HepG2 (cell line): ENCODE measurements around the gene DNMT3A. TPM values are rescaled to one million over a fixed set of nuclear protein-coding genes. Genes with fewer than 3 reads are reported as not detected.

Experiments
- ATAC-seq: fragments of 200-7000 bp; cut with Tn5 transposase; 3 replicates; pipeline ENCODE4 v1.9.1; 2020; ENCODE audit warnings: mild to moderate bottlenecking, moderate library complexity
- BruUV-seq: library from RNA; stranded (reverse); fragments of 400-500 nt; replicated peaks from 2 replicates; lab custom pipeline; 2021; lab: Mats Ljungman, UMichigan
- CTCF ChIA-PET: fragments of 300-600 bp; formaldehyde crosslinking; extraction: SDS; loops from one replicate; lab custom pipeline; 2021; ENCODE audit warnings: low total read pairs, inconsistent platforms, low intra/inter-chr PET ratio; lab: Yijun Ruan, JAX
- POLR2A ChIA-PET: fragments of 350-600 bp; sonication (Branson Sonifier 250); formaldehyde crosslinking; loops from one replicate; lab custom pipeline; 2020; ENCODE audit warnings: antibody characterized with exemption, inconsistent platforms; lab: Yijun Ruan, JAX
- DNase-seq: peaks from one replicate; pipeline ENCODE4 v3.0.0-alpha.2; 2015; ENCODE audit warnings: low spot score
- FAIRE-seq: peaks from 3 replicates; lab custom pipeline; 2011; peaks lifted over from hg19 to GRCh38; lab: Jason Lieb, UNC
- H2AFZ ChIP-seq: one replicate; pipeline ENCODE4 v1.6.1; 2011; ENCODE audit warnings: low read length, inconsistent platforms
- H3K27ac ChIP-seq: fragments of 300-600 bp; 3 replicates; pipeline ENCODE4 v1.8.0; 2011; ENCODE audit warnings: mixed run types, mild to moderate bottlenecking, mixed read lengths, low read length, inconsistent platforms; ENCODE audit not compliant: insufficient read depth; ENCODE audit errors: extremely low read length
- H3K27me3 ChIP-seq, 2 experiments: fragments of 200-600 bp in 1 of 2; 2 replicates in 1 of 2; 3 replicates in 1 of 2; pipeline versions ENCODE4 v1.6.0 to v1.8.0; 2011; ENCODE audit warnings: low read length in 2 of 2, mild to moderate bottlenecking in 2 of 2, moderate library complexity in 2 of 2, inconsistent platforms in 1 of 2; ENCODE audit not compliant: insufficient read depth in 2 of 2, control insufficient read depth in 1 of 2
- H3K36me3 ChIP-seq, 2 experiments: fragments of 200-600 bp in 1 of 2; replicated peaks in 1 of 2; 2 replicates in 1 of 2; 3 replicates in 1 of 2; pipeline versions ENCODE4 v1.5.1 to v1.8.0; 2011; ENCODE audit warnings: low read length in 2 of 2, inconsistent platforms in 1 of 2; ENCODE audit not compliant: insufficient read depth in 2 of 2, control insufficient read depth in 1 of 2
- H3K4me1 ChIP-seq: 2 replicates; pipeline ENCODE4 v1.5.1; 2012; ENCODE audit warnings: low read length, inconsistent platforms; ENCODE audit not compliant: insufficient read depth
- H3K4me2 ChIP-seq: 2 replicates; pipeline ENCODE4 v1.6.0; 2011; ENCODE audit warnings: low read depth, low read length, inconsistent platforms
- H3K4me3 ChIP-seq, 3 experiments: fragments of 200-600 bp in 1 of 3; sonication (generic), shearing (Covaris generic) in 1 of 3; replicated peaks in 1 of 3; 2 replicates each; pipeline ENCODE4 v1.5.1; 2011 to 2016; ENCODE audit warnings: low read length in 3 of 3, inconsistent platforms in 2 of 3, low read depth in 2 of 3, mild to moderate bottlenecking in 2 of 3, control low read depth in 1 of 3, mixed read lengths in 1 of 3; ENCODE audit not compliant: insufficient read depth in 1 of 3
- H3K79me2 ChIP-seq: one replicate; pipeline ENCODE4 v1.6.1; 2011; ENCODE audit warnings: low read length, inconsistent platforms; ENCODE audit not compliant: insufficient read depth
- H3K9ac ChIP-seq: 2 replicates; pipeline ENCODE4 v1.6.0; 2011; ENCODE audit warnings: mild to moderate bottlenecking, low read depth, low read length, inconsistent platforms; ENCODE audit not compliant: insufficient read depth
- H3K9me3 ChIP-seq: 2 replicates; pipeline ENCODE4 v1.5.1; 2012; ENCODE audit warnings: mild to moderate bottlenecking, low read length
- H4K20me1 ChIP-seq: 2 replicates; pipeline ENCODE4 v1.6.0; 2011; ENCODE audit warnings: inconsistent platforms, mild to moderate bottlenecking, low read length, moderate library complexity; ENCODE audit not compliant: insufficient read depth
- CHD4 ChIP-seq: fragments of 200-600 bp; sonication (generic); IDR thresholded peaks from 2 replicates; pipeline ENCODE4 v1.7.0; 2017; ENCODE audit warnings: mild to moderate bottlenecking, low read length, borderline replicate concordance
- MBD4 ChIP-seq: IDR thresholded peaks from 2 replicates; pipeline ENCODE4 v1.6.1; 2012; ENCODE audit warnings: low read length, inconsistent platforms, borderline replicate concordance
- NFATC3 ChIP-seq: sonication (generic); formaldehyde crosslinking; IDR thresholded peaks from 2 replicates; pipeline ENCODE4 v1.5.1; 2020; ENCODE audit warnings: mild to moderate bottlenecking, missing genetic modification reagents
- NPAS2 ChIP-seq: sonication (generic); formaldehyde crosslinking; IDR thresholded peaks from 2 replicates; pipeline ENCODE4 v1.8.0; 2022; ENCODE audit warnings: mild to moderate bottlenecking, missing genetic modification reagents, borderline replicate concordance
- RAD21 ChIP-seq: fragments of 450-650 bp; formaldehyde crosslinking; IDR thresholded peaks from 2 replicates; pipeline ENCODE4 v1.5.0; 2020; ENCODE audit warnings: mild to moderate bottlenecking
- ZNF605 ChIP-seq: sonication (generic); formaldehyde crosslinking; IDR thresholded peaks from 2 replicates; pipeline ENCODE4 v1.8.0; 2022; ENCODE audit warnings: mild to moderate bottlenecking, missing genetic modification reagents
- WGBS: methylation state at CpG from one replicate; pipeline ENCODE4 v1.1.6; 2017; ENCODE audit warnings: low lambda C conversion rate; 5-methylcytosine and 5-hydroxymethylcytosine counted together
- in situ Hi-C: cut with HindIII; loops from 2 replicates; pipeline ENCODE4 v1.10.0; 2017; ENCODE audit warnings: low pct_unique_long_range_greater_than_20kb; ENCODE audit not compliant: extremely low pct_ligation_motif_present
- intact Hi-C: fragments of 100-400 bp; cut with micrococcal nuclease; formaldehyde crosslinking; loops from one replicate; pipeline ENCODE4 v1.10.0; 2022; ENCODE audit not compliant: unreplicated experiment
- polyA plus RNA-seq, 8 experiments: library from polyadenylated mRNA; depleted of rRNA in 3 of 8; stranded (reverse) in 7 of 8; unstranded in 1 of 8; fragments of >200 nt; fragmentation: Illumina TruSeq in 4 of 8; extraction: Trizol in 4 of 8; gene quantifications; 2 replicates each; pipeline versions ENCODE4 v1.2.1 to v1.2.3, GENCODE V29; 2011 to 2016; ENCODE audit warnings: low read depth in 4 of 8, missing spikeins in 1 of 8, mixed read lengths in 1 of 8; ENCODE audit not compliant: insufficient read depth in 1 of 8
- total RNA-seq, 5 experiments: library from RNA; depleted of rRNA; stranded (reverse); fragments of >200 nt; fragmentation: Illumina TruSeq; extraction: Trizol; gene quantifications; 2 replicates each; pipeline ENCODE4 v1.2.3, GENCODE V29; 2016; ENCODE audit warnings: low read depth in 1 of 5
- TF ChIP-seq, protein P1 (sequence below): sonication (generic); formaldehyde crosslinking; IDR thresholded peaks from 2 replicates; pipeline ENCODE4 v1.4.0; 2020; ENCODE audit warnings: missing genetic modification reagents, borderline replicate concordance
- TF ChIP-seq, protein P2 (sequence below): sonication (generic); formaldehyde crosslinking; IDR thresholded peaks from 2 replicates; pipeline ENCODE4 v1.4.0; 2020; ENCODE audit warnings: missing genetic modification reagents

Gene DNMT3A
- total and polyA plus RNA-seq, 2 of the 13 experiments (the other 11 are each of a cell fraction or from before 2014, with no cell fraction given): 14.7 to 29.1 TPM

DNA sequence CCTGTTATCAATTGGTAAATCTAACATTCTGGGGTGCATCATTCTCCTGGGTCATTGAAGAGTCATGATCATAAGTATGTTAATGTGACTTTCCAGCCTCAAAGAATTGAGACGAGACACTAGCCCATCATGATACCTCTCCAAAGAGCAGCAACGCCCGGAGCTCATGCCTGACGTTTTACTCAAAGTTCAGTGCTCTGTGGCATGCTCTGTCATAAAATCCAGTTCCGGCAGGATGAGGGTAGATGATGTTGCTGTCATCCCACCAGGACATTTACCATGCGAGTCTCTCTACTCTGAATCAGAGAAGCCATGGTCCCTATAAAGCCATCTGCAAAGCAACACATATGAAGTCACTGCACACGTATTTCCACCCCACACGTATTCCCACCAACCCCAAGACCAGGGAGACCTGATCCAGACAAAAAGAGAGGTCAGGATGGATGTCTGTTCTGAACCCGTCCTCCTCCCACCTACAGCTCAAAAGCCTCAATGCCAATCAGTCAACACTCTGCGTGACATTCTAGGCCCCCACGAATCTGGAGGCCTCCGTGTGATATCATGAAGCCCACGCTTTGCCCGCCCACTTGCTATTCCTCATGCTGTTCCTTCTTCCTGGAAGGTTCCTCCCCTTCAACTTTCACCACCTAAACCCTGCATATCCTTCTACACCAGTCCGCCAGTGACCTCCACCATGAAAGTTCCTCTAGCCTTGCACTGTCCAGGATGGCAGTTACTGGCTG, 85.8 kb downstream of the DNMT3A start (continued):
- TF ChIP-seq, protein P1, sequence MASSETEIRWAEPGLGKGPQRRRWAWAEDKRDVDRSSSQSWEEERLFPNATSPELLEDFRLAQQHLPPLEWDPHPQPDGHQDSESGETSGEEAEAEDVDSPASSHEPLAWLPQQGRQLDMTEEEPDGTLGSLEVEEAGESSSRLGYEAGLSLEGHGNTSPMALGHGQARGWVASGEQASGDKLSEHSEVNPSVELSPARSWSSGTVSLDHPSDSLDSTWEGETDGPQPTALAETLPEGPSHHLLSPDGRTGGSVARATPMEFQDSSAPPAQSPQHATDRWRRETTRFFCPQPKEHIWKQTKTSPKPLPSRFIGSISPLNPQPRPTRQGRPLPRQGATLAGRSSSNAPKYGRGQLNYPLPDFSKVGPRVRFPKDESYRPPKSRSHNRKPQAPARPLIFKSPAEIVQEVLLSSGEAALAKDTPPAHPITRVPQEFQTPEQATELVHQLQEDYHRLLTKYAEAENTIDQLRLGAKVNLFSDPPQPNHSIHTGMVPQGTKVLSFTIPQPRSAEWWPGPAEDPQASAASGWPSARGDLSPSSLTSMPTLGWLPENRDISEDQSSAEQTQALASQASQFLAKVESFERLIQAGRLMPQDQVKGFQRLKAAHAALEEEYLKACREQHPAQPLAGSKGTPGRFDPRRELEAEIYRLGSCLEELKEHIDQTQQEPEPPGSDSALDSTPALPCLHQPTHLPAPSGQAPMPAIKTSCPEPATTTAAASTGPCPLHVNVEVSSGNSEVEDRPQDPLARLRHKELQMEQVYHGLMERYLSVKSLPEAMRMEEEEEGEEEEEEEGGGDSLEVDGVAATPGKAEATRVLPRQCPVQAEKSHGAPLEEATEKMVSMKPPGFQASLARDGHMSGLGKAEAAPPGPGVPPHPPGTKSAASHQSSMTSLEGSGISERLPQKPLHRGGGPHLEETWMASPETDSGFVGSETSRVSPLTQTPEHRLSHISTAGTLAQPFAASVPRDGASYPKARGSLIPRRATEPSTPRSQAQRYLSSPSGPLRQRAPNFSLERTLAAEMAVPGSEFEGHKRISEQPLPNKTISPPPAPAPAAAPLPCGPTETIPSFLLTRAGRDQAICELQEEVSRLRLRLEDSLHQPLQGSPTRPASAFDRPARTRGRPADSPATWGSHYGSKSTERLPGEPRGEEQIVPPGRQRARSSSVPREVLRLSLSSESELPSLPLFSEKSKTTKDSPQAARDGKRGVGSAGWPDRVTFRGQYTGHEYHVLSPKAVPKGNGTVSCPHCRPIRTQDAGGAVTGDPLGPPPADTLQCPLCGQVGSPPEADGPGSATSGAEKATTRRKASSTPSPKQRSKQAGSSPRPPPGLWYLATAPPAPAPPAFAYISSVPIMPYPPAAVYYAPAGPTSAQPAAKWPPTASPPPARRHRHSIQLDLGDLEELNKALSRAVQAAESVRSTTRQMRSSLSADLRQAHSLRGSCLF (CRISPR knock-in tag): no peak
- TF ChIP-seq, protein P2, sequence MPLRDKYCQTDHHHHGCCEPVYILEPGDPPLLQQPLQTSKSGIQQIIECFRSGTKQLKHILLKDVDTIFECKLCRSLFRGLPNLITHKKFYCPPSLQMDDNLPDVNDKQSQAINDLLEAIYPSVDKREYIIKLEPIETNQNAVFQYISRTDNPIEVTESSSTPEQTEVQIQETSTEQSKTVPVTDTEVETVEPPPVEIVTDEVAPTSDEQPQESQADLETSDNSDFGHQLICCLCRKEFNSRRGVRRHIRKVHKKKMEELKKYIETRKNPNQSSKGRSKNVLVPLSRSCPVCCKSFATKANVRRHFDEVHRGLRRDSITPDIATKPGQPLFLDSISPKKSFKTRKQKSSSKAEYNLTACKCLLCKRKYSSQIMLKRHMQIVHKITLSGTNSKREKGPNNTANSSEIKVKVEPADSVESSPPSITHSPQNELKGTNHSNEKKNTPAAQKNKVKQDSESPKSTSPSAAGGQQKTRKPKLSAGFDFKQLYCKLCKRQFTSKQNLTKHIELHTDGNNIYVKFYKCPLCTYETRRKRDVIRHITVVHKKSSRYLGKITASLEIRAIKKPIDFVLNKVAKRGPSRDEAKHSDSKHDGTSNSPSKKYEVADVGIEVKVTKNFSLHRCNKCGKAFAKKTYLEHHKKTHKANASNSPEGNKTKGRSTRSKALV: no peak
- TF ChIP-seq ZNF605: no peak
- no peak for TF ChIP-seq NPAS2 (CRISPR knock-in tag)

DNA sequence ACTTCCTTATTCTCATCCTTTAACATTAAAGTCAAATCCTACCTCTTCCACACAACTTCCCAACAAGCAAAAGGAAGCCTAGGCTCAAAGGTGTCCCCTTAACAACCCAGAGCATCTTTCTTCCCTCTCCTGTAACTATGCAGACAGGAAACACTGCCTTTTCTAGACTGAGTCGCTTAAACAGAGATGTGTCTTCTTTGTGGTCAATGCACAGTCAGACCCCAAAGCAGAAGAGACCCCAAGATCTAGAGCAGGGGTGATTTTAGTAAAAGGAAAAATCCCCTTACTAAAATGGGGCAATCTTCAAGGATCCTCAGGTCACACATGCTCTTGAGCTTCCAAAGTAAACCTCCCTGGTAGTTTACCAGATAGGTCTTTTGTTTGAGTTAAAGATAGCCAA, 86.8 kb downstream of the DNMT3A start:
- Histone ChIP-seq H2AFZ (no peak overlapping the region), H3K4me1 (peaks cover 39% of the 10 kb centered on the region), H3K9ac (no peak overlapping the region), H3K27ac (no peak overlapping the region), H3K4me2 (no peak overlapping the region), H3K27me3 (no peaks in the 10 kb centered on the region), H3K4me3 (no peak overlapping the region), H3K79me2 (peaks cover 16% of the 10 kb centered on the region), H3K36me3 (no peaks in the 10 kb centered on the region), H3K9me3 (no peaks in the 10 kb centered on the region), H4K20me1 (no peaks in the 10 kb centered on the region)
- in situ Hi-C loops (no loop called here), intact Hi-C loops (no loop called here)
- CTCF ChIA-PET: no interaction called here
- BruUV-seq: no TSS peak
- TF ChIP-seq MBD4 (no peak), CHD4 (no peak), NFATC3 (no peak), RAD21 (CRISPR knock-in tag) (no peak)
- FAIRE-seq (no peak), DNase-seq (no peak), ATAC-seq (no peak)
- POLR2A ChIA-PET: no interaction called here
- 85% methylated on average over 1 of the region's 1 CpG for WGBS
